ENCODE data around the gene VAMP1. TPM values are rescaled to one million over a fixed set of nuclear protein-coding genes. Genes with fewer than 3 reads are reported as not detected.

VAMP1 gene
- total and polyA plus RNA-seq, 9 of the 15 experiments (the other 6 are each of a cell fraction or from before 2014, with no cell fraction given), result 0.76 to 13.2 (median 4.2) TPM

DNA sequence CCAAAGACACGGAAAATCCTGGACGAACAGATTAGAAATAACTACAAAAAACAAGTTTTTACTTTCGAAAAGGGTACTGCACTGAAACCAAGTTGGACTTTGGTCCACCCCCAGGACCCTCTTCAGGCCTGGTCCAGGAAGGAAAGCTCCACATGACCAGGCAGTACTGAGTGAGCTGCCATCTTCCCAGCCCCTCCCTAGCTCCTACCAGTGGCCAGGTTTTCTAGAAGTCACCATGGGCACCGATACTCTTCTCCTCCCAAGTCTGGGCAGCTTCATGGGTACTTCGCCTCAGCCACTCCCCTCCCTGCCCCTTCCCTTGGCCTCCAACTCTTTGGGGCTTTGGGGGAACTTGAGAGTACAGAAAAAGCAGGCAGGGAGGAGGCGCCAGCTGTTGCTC is 6.6 kb downstream of the VAMP1 start (continued):
- TF ChIP-seq, protein P1, sequence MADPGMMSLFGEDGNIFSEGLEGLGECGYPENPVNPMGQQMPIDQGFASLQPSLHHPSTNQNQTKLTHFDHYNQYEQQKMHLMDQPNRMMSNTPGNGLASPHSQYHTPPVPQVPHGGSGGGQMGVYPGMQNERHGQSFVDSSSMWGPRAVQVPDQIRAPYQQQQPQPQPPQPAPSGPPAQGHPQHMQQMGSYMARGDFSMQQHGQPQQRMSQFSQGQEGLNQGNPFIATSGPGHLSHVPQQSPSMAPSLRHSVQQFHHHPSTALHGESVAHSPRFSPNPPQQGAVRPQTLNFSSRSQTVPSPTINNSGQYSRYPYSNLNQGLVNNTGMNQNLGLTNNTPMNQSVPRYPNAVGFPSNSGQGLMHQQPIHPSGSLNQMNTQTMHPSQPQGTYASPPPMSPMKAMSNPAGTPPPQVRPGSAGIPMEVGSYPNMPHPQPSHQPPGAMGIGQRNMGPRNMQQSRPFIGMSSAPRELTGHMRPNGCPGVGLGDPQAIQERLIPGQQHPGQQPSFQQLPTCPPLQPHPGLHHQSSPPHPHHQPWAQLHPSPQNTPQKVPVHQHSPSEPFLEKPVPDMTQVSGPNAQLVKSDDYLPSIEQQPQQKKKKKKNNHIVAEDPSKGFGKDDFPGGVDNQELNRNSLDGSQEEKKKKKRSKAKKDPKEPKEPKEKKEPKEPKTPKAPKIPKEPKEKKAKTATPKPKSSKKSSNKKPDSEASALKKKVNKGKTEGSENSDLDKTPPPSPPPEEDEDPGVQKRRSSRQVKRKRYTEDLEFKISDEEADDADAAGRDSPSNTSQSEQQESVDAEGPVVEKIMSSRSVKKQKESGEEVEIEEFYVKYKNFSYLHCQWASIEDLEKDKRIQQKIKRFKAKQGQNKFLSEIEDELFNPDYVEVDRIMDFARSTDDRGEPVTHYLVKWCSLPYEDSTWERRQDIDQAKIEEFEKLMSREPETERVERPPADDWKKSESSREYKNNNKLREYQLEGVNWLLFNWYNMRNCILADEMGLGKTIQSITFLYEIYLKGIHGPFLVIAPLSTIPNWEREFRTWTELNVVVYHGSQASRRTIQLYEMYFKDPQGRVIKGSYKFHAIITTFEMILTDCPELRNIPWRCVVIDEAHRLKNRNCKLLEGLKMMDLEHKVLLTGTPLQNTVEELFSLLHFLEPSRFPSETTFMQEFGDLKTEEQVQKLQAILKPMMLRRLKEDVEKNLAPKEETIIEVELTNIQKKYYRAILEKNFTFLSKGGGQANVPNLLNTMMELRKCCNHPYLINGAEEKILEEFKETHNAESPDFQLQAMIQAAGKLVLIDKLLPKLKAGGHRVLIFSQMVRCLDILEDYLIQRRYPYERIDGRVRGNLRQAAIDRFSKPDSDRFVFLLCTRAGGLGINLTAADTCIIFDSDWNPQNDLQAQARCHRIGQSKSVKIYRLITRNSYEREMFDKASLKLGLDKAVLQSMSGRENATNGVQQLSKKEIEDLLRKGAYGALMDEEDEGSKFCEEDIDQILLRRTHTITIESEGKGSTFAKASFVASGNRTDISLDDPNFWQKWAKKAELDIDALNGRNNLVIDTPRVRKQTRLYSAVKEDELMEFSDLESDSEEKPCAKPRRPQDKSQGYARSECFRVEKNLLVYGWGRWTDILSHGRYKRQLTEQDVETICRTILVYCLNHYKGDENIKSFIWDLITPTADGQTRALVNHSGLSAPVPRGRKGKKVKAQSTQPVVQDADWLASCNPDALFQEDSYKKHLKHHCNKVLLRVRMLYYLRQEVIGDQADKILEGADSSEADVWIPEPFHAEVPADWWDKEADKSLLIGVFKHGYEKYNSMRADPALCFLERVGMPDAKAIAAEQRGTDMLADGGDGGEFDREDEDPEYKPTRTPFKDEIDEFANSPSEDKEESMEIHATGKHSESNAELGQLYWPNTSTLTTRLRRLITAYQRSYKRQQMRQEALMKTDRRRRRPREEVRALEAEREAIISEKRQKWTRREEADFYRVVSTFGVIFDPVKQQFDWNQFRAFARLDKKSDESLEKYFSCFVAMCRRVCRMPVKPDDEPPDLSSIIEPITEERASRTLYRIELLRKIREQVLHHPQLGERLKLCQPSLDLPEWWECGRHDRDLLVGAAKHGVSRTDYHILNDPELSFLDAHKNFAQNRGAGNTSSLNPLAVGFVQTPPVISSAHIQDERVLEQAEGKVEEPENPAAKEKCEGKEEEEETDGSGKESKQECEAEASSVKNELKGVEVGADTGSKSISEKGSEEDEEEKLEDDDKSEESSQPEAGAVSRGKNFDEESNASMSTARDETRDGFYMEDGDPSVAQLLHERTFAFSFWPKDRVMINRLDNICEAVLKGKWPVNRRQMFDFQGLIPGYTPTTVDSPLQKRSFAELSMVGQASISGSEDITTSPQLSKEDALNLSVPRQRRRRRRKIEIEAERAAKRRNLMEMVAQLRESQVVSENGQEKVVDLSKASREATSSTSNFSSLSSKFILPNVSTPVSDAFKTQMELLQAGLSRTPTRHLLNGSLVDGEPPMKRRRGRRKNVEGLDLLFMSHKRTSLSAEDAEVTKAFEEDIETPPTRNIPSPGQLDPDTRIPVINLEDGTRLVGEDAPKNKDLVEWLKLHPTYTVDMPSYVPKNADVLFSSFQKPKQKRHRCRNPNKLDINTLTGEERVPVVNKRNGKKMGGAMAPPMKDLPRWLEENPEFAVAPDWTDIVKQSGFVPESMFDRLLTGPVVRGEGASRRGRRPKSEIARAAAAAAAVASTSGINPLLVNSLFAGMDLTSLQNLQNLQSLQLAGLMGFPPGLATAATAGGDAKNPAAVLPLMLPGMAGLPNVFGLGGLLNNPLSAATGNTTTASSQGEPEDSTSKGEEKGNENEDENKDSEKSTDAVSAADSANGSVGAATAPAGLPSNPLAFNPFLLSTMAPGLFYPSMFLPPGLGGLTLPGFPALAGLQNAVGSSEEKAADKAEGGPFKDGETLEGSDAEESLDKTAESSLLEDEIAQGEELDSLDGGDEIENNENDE (IDR thresholded peaks at IDR 0.05; ENCODE audit: low read depth, low read length), result no peak
- TF ChIP-seq, protein P2, sequence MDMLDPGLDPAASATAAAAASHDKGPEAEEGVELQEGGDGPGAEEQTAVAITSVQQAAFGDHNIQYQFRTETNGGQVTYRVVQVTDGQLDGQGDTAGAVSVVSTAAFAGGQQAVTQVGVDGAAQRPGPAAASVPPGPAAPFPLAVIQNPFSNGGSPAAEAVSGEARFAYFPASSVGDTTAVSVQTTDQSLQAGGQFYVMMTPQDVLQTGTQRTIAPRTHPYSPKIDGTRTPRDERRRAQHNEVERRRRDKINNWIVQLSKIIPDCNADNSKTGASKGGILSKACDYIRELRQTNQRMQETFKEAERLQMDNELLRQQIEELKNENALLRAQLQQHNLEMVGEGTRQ (CRISPR knock-in tag; IDR thresholded peaks at IDR 0.05), result no peak
- TF ChIP-seq JUN (IDR thresholded peaks at IDR 0.05; ENCODE audit: borderline replicate concordance, low read depth, low read length) (no peak), JUN (CRISPR knock-in tag; IDR thresholded peaks at IDR 0.05; ENCODE audit: borderline replicate concordance) (no peak), PML (IDR thresholded peaks at IDR 0.05; ENCODE audit: low read length) (no peak), ZNF282 (CRISPR knock-in tag; IDR thresholded peaks at IDR 0.05) (no peak), CHCHD3 (CRISPR knock-in tag; IDR thresholded peaks at IDR 0.05) (no peak), RFX7 (CRISPR knock-in tag; IDR thresholded peaks at IDR 0.05) (no peak), ZNF133 (CRISPR knock-in tag; IDR thresholded peaks at IDR 0.05) (no peak), PURB (CRISPR knock-in tag; IDR thresholded peaks at IDR 0.05; ENCODE audit: low read depth) (no peak)
